ENCODE results near the gene ZNF74. TPM values are rescaled to one million over a fixed set of nuclear protein-coding genes. Genes with fewer than 3 reads are reported as not detected.

ZNF74 gene
- total RNA-seq, 1 experiment from 2014 or later = 67.5 TPM

GRCh38 chr22:20457506-20458240 is 63.7 kb downstream of the ZNF74 start:
- no peak overlapping the region for H3K4me3 ChIP-seq (ENCODE audit: insufficient read depth, low read depth, low read length)
- H3K27me3 ChIP-seq (ENCODE audit: control insufficient read depth, insufficient read depth, low read length) = no peaks in the 10 kb centered on the region
- H3K36me3 ChIP-seq (replicated peaks; ENCODE audit: control insufficient read depth, insufficient read depth, low read length) = no peaks in the 10 kb centered on the region
- DNase-seq = no peak

Other genes starting within 250 kb of the ZNF74 start
- gene CCDC188, start 243.1 kb upstream of the ZNF74 start, total RNA-seq (2014; rRNA removed; shearing (Covaris generic)) = not detected in 2 replicates
- 28.3 and 30.4 TPM in 2 replicates for gene RTN4R, start 125.8 kb upstream of the ZNF74 start, total RNA-seq (2014; rRNA removed; shearing (Covaris generic))
- gene DGCR6L, start 74.1 kb upstream of the ZNF74 start, total RNA-seq (2014; rRNA removed; shearing (Covaris generic)) = 78.3 and 115 TPM in 2 replicates
- 11.5 and 15.0 TPM in 2 replicates for gene SCARF2, start 43.7 kb downstream of the ZNF74 start, total RNA-seq (2014; rRNA removed; shearing (Covaris generic))
- 21.4 and 28.9 TPM in 2 replicates for gene KLHL22, start 101.6 kb downstream of the ZNF74 start, total RNA-seq (2014; rRNA removed; shearing (Covaris generic))
- 24.4 and 25.3 TPM in 2 replicates for gene MED15, start 113.5 kb downstream of the ZNF74 start, total RNA-seq (2014; rRNA removed; shearing (Covaris generic))

All from H7 (cell line).